ENCODE data around the gene AHDC1. TPM values are rescaled to one million over a fixed set of nuclear protein-coding genes. Genes with fewer than 3 reads are reported as not detected.

Gene AHDC1
- total and polyA plus RNA-seq, 9 of the 15 experiments (the other 6 are each of a cell fraction or from before 2014, with no cell fraction given) = 0.21 to 36.4 (median 4.7) TPM

DNA sequence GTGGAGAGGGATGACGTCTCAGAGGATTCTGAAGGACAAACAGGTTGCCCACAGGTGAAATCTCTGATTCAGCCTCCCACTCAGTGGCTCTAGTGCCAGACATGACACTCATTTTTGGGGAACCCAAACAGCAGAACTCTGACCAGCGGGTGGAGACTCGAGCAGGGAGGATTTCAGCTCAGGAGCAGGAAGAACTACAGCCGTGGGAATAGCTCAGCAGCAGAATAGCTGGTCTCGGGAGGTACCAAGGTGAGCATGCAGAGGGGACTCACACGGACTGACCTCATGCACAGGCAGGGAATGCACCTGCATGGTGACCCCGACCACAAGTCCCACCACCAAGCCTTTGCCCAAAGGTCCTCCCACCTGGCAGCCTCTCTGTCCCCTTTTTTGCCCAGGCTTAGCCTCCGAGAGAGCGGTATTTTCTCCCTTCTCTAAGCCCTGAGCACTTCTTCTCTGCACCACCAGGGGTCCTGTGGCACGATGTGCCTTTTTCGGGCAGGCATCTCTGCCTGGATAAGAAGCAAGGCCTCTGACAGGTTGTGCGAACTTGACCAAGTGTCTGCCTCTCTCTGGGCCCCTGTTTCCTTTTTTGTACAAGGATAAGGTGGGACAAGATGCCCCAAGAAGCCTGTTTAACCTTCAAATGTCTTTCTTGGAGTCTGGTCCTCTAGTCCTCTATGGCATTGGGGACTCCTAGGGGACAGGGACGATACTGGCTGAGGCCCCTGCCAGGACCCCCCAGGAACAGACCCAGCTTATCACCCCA lies 39.8 kb upstream of the AHDC1 start (continued):
- peak in 1 of 3 experiments; percentile 27 for TF ChIP-seq YY1 (IDR thresholded peaks at IDR 0.05; ENCODE audit: borderline replicate concordance in 1 of 3, control insufficient read depth in 1 of 3, extremely low read depth in 1 of 3, insufficient read depth in 3 of 3, insufficient read length in 1 of 3, insufficient replicate concordance in 2 of 3, low read depth in 1 of 3, low read length in 2 of 3)
- TF ChIP-seq, protein P1, sequence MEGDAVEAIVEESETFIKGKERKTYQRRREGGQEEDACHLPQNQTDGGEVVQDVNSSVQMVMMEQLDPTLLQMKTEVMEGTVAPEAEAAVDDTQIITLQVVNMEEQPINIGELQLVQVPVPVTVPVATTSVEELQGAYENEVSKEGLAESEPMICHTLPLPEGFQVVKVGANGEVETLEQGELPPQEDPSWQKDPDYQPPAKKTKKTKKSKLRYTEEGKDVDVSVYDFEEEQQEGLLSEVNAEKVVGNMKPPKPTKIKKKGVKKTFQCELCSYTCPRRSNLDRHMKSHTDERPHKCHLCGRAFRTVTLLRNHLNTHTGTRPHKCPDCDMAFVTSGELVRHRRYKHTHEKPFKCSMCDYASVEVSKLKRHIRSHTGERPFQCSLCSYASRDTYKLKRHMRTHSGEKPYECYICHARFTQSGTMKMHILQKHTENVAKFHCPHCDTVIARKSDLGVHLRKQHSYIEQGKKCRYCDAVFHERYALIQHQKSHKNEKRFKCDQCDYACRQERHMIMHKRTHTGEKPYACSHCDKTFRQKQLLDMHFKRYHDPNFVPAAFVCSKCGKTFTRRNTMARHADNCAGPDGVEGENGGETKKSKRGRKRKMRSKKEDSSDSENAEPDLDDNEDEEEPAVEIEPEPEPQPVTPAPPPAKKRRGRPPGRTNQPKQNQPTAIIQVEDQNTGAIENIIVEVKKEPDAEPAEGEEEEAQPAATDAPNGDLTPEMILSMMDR (IDR thresholded peaks at IDR 0.05 in 2 of 3, conservative IDR thresholded peaks at IDR 0.05 in 1 of 3; ENCODE audit: insufficient read depth in 2 of 3, low read depth in 1 of 3, low read length in 3 of 3) = peak; percentile 80 to 93 (median 84)
- TF ChIP-seq, protein P2, sequence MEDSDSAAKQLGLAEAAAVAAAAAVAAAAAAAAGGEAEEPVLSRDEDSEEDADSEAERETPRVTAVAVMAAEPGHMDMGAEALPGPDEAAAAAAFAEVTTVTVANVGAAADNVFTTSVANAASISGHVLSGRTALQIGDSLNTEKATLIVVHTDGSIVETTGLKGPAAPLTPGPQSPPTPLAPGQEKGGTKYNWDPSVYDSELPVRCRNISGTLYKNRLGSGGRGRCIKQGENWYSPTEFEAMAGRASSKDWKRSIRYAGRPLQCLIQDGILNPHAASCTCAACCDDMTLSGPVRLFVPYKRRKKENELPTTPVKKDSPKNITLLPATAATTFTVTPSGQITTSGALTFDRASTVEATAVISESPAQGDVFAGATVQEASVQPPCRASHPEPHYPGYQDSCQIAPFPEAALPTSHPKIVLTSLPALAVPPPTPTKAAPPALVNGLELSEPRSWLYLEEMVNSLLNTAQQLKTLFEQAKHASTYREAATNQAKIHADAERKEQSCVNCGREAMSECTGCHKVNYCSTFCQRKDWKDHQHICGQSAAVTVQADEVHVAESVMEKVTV (CRISPR knock-in tag; IDR thresholded peaks at IDR 0.05) = peak; percentile 34; the same call in 1 of the 2 replicates
- TF ChIP-seq SPI1 (IDR thresholded peaks at IDR 0.05; ENCODE audit: borderline replicate concordance, low read depth, low read length) = 0 out of 2 replicates have a peak, but pooled peaks have one; percentile 11
- TF ChIP-seq NRF1 (conservative IDR thresholded peaks at IDR 0.05 in 1 of 2, IDR thresholded peaks at IDR 0.05 in 1 of 2) = peak in 1 of 2 experiments; percentile 25; a peak in 2 of 4 replicates
- TF ChIP-seq SIX5 (IDR thresholded peaks at IDR 0.05; ENCODE audit: borderline replicate concordance in 1 of 2, insufficient read depth in 1 of 2, low read depth in 1 of 2, low read length in 2 of 2) = no peak
- peak; percentile 38 to 69 for TF ChIP-seq RAD21 (CRISPR knock-in tag; conservative IDR thresholded peaks at IDR 0.05 in 1 of 2, IDR thresholded peaks at IDR 0.05 in 1 of 2)
- TF ChIP-seq SMC3 (conservative IDR thresholded peaks at IDR 0.05; ENCODE audit: insufficient read depth, low read depth, low read length) = peak; percentile 77
- TF ChIP-seq CTBP1 (IDR thresholded peaks at IDR 0.05; ENCODE audit: borderline replicate concordance) = peak; percentile 57; the same call in 1 of the 2 replicates
- TF ChIP-seq POLR2G (IDR thresholded peaks at IDR 0.05; ENCODE audit: low read depth, low read length) = no peak
- peak; percentile 12; the same call in 1 of the 2 replicates for TF ChIP-seq MAFK (IDR thresholded peaks at IDR 0.05; ENCODE audit: low read length)
- no peak for TF ChIP-seq CREB1 (IDR thresholded peaks at IDR 0.05)
- no peak for TF ChIP-seq CREB1 (CRISPR knock-in tag; IDR thresholded peaks at IDR 0.05)
- no peak for TF ChIP-seq FOXP1 (CRISPR knock-in tag; IDR thresholded peaks at IDR 0.05)

Data from K562 (cell line).